Fibroblast of pulmonary artery (primary cell): Measurements from ENCODE around the gene OR52I2.
A peak's percentile ranks its signal among the peaks of the same experiment; 100 is the strongest.

Experiments used
- DNase-seq: peaks from one replicate; pipeline ENCODE4 v3.0.0-alpha.2; 2010; ENCODE audit warnings: low read depth
- H3K4me3 ChIP-seq: replicated peaks from 2 replicates; pipeline ENCODE4 v1.5.1; 2011; ENCODE audit warnings: low read depth, mild to moderate bottlenecking, control low read depth, low read length, moderate library complexity
- TF ChIP-seq, protein P1 (sequence below): IDR thresholded peaks from 2 replicates; pipeline ENCODE4 v1.5.1; 2011; ENCODE audit warnings: mild to moderate bottlenecking, control low read depth, low read length, inconsistent platforms; ENCODE audit errors: missing control alignments

Gene OR52I2

DNA sequence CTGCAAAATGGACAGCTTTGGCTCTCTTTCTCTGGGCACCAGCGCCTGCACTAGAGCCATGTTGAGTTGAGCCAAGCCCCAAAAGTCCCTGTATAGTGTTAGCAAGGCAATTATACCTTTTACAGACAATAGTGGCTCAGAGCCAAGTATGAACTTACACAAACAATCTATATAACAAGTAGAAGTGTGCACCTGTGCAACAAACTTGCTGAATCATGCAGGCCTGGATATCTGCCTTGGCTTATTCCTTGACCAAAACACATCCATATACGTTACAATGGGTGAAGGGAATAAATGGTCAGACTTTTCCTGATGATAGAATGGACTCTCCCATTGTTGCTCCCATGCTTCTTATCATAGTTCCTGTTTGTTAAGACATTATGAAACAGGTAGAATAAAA lies 3.8 kb upstream of the OR52I2 start:
- H3K4me3 ChIP-seq = no peak overlapping the region
- no peak for DNase-seq
- TF ChIP-seq, protein P1, sequence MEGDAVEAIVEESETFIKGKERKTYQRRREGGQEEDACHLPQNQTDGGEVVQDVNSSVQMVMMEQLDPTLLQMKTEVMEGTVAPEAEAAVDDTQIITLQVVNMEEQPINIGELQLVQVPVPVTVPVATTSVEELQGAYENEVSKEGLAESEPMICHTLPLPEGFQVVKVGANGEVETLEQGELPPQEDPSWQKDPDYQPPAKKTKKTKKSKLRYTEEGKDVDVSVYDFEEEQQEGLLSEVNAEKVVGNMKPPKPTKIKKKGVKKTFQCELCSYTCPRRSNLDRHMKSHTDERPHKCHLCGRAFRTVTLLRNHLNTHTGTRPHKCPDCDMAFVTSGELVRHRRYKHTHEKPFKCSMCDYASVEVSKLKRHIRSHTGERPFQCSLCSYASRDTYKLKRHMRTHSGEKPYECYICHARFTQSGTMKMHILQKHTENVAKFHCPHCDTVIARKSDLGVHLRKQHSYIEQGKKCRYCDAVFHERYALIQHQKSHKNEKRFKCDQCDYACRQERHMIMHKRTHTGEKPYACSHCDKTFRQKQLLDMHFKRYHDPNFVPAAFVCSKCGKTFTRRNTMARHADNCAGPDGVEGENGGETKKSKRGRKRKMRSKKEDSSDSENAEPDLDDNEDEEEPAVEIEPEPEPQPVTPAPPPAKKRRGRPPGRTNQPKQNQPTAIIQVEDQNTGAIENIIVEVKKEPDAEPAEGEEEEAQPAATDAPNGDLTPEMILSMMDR = no peak

DNA sequence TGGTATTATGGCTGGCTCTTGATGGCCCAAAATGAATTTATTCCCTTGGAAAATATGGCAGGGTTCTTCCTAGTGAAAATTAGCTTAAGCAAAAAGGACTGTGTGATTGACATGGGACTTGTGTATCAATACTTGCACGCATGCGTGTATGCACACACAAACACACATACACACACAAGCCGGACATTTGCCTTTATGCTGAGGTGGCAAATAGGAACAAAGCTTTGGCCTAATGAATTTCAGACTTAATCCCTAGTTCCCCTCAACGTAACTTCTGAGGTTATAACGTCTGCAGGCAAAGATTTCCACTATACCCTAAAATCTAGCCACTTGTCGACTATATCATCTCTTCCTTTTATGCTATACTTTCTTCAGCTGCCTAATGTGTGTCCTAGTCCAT lies 2.9 kb upstream of the OR52I2 start:
- H3K4me3 ChIP-seq = no peak overlapping the region
- TF ChIP-seq, protein P1 = no peak
- DNase-seq = no peak

DNA sequence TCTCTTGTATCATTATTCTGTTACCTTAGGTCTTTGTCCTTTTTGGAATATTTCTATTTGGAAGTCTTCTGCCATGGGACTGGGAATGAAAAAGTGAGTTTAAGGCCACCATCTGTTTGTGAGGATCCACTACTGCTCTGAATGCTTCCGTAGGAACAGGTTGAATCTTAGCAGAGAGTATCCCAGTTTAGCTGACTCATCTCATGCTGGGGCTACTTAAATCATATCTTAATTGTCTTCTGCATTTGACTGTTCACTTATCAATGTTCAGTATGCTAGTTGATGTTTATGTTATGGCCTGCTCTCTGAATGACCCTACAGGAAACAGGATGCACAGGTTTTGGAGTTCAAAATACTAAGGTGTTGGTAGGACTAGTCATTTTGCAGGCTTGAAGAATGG lies 1.4 kb upstream of the OR52I2 start:
- DNase-seq = no peak
- TF ChIP-seq, protein P1 = no peak
- H3K4me3 ChIP-seq = no peak overlapping the region

- no peak overlapping the region for H3K4me3 ChIP-seq
- TF ChIP-seq, protein P1 = no peak
- no peak for DNase-seq
These were observed 7.5 kb downstream of the OR52I2 start for GRCh38 chr11:4589017-4589416.

GRCh38 chr11:4593739-4594138 lies 12.2 kb downstream of the OR52I2 start, which contains the start of gene OR52I1:
Gene OR52I1, plus strand, starts transcription at chr11:4594039. Its CDS starts 0 bp downstream, at chr11:4594039.
- no peak for DNase-seq
- H3K4me3 ChIP-seq = no peak within 1 kb of the TSS
- TF ChIP-seq, protein P1 = no peak

- no peak overlapping the region for H3K4me3 ChIP-seq
- DNase-seq = no peak
- TF ChIP-seq, protein P1 = no peak
These were observed 23.5 kb downstream of the OR52I2 start for GRCh38 chr11:4605057-4605456.

DNA sequence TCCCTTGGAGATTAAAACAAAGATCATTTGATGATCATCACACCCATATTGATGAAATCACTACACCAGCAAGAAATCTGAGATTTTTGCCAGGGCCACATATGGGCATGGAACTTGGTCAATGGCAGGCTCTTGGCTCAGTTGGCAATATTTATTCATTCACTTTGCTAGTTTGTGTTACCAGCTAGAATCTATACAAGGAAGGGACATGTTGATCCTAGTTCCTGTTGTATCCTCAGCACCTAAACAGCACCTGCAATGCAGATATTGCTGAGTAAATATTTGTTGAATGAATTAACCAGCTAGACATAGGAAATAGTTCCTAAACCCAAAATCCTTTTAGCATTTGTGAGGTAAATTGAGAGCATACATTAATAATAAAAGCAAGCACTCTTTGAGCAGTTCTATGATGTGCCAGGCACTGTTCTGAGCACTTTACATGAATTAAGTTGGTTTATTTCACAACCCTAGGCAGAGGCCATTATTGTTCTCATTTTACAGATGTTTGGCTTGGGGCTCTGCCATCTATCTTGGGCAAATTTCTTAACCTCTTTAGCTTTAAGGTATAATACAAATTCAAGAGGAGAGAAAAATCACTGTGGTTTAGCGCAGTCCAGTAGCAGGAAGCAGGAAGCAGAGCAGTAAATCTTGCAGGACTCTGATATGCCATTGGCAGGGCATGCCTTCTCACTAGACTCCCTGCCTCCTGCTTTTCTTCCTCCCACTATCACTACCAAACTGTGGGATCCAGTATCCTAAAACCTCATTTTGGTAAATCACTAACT lies 24.9 kb downstream of the OR52I2 start:
- TF ChIP-seq, protein P1 = no peak
- peak overlapping the region; percentile 63 for H3K4me3 ChIP-seq
- DNase-seq = peak; percentile 67
